GM12878 (cell line): ENCODE data around the gene SCAANT1. TPM values are rescaled to one million over a fixed set of nuclear protein-coding genes. Genes with fewer than 3 reads are reported as not detected.

Experiments used
- ATAC-seq: fragments of 200-7000 bp; cut with Tn5 transposase; 3 replicates; pipeline ENCODE4 v1.9.1; 2020; ENCODE audit warnings: mild to moderate bottlenecking, moderate library complexity
- BruUV-seq: library from RNA; stranded (reverse); fragments of 400-500 nt; replicated peaks from 2 replicates; lab custom pipeline; 2021; lab: Mats Ljungman, UMichigan
- CTCF ChIA-PET: fragments of 300-600 bp; sonication (Branson Sonifier 250); formaldehyde crosslinking; extraction: SDS; loops from one replicate; lab custom pipeline; 2021; ENCODE audit warnings: inconsistent platforms; lab: Yijun Ruan, JAX
- POLR2A ChIA-PET: fragments of 350-600 bp; formaldehyde crosslinking; extraction: SDS; loops from one replicate; lab custom pipeline; 2021; ENCODE audit warnings: inconsistent platforms; lab: Charles Lee
- RAD21 ChIA-PET: fragments of 300-600 bp; sonication (Branson Sonifier 250); formaldehyde crosslinking; loops from one replicate; lab custom pipeline; 2023; ENCODE audit warnings: antibody characterized with exemption; ENCODE audit not compliant: unreplicated experiment; lab: Charles Lee
- SMC1A ChIA-PET: fragments of 300-600 bp; sonication (Branson Sonifier 250); formaldehyde crosslinking; loops from one replicate; lab custom pipeline; 2023; ENCODE audit not compliant: unreplicated experiment, uncharacterized antibody; lab: Charles Lee
- DNase-seq: peaks from one replicate; pipeline ENCODE4 v3.0.0-alpha.2; 2011; ENCODE audit warnings: low read depth, low spot score
- FAIRE-seq: peaks from 3 replicates; lab custom pipeline; 2011; peaks lifted over from hg19 to GRCh38; lab: Jason Lieb, UNC
- H2AFZ ChIP-seq: 2 replicates; pipeline ENCODE4 v1.6.0; 2011; ENCODE audit warnings: low read depth, low read length, control low read depth; ENCODE audit not compliant: control insufficient read depth
- H3K27ac ChIP-seq: 2 replicates; pipeline ENCODE4 v1.5.1; 2011; ENCODE audit warnings: control low read depth; ENCODE audit not compliant: control insufficient read depth, insufficient read depth
- H3K27me3 ChIP-seq, 2 experiments: replicated peaks in 1 of 2; 2 replicates each; pipeline versions ENCODE4 v1.6.0 to v1.6.1; 2011; ENCODE audit warnings: low read length in 1 of 2; ENCODE audit not compliant: control insufficient read depth in 2 of 2, insufficient read depth in 2 of 2
- H3K36me3 ChIP-seq, 2 experiments: 2 replicates each; pipeline ENCODE4 v1.5.1; 2011; ENCODE audit warnings: low read length in 1 of 2; ENCODE audit not compliant: control insufficient read depth in 2 of 2, insufficient read depth in 2 of 2
- H3K4me1 ChIP-seq: 2 replicates; pipeline ENCODE4 v1.6.1; 2011; ENCODE audit warnings: mild to moderate bottlenecking, low read length, moderate library complexity, mixed read lengths; ENCODE audit not compliant: control insufficient read depth, insufficient read depth
- H3K4me2 ChIP-seq: 2 replicates; pipeline ENCODE4 v1.6.0; 2011; ENCODE audit warnings: control low read depth; ENCODE audit not compliant: control insufficient read depth, insufficient read depth
- H3K4me3 ChIP-seq: fragments of 200-600 bp; sonication (generic); 2 replicates; pipeline ENCODE4 v1.5.1; 2016
- H3K79me2 ChIP-seq: 2 replicates; pipeline ENCODE4 v1.6.0; 2011; ENCODE audit warnings: low read length; ENCODE audit not compliant: control insufficient read depth, insufficient read depth
- H3K9ac ChIP-seq: 2 replicates; pipeline ENCODE4 v1.8.0; 2011; ENCODE audit warnings: low read length, control low read depth, mixed read lengths; ENCODE audit not compliant: control insufficient read depth, insufficient read depth
- H3K9me3 ChIP-seq: replicated peaks from 3 replicates; pipeline ENCODE4 v1.5.1; 2011; ENCODE audit warnings: mild to moderate bottlenecking, low read length; ENCODE audit not compliant: control insufficient read depth, insufficient read depth
- H4K20me1 ChIP-seq: 2 replicates; pipeline ENCODE4 v1.6.0; 2011; ENCODE audit not compliant: control insufficient read depth, insufficient read depth
- KLF5 ChIP-seq: fragments of 450-650 bp; IDR thresholded peaks from 2 replicates; pipeline ENCODE4 v1.6.1; 2014; ENCODE audit warnings: mild to moderate bottlenecking; ENCODE audit not compliant: partially characterized antibody
- NFIC ChIP-seq: IDR thresholded peaks from 2 replicates; pipeline ENCODE4 v1.6.1; 2012; ENCODE audit warnings: low read depth, mild to moderate bottlenecking, inconsistent platforms, low read length, moderate library complexity
- PAX8 ChIP-seq: fragments of 450-650 bp; IDR thresholded peaks from 2 replicates; pipeline ENCODE4 v1.6.1; 2017; ENCODE audit warnings: mild to moderate bottlenecking, moderate library complexity
- RB1 ChIP-seq: fragments of 450-650 bp; formaldehyde crosslinking; IDR thresholded peaks from 2 replicates; pipeline ENCODE4 v1.6.1; 2017; ENCODE audit warnings: mild to moderate bottlenecking, borderline replicate concordance
- RFX5 ChIP-seq: IDR thresholded peaks from 2 replicates; pipeline ENCODE4 v1.6.1; 2011; ENCODE audit warnings: low read depth, low read length, improper control_type of control experiment
- SP1 ChIP-seq: IDR thresholded peaks from one replicate; pipeline ENCODE4 v1.6.1; 2011; ENCODE audit warnings: low read depth, low read length
- WRNIP1 ChIP-seq: IDR thresholded peaks from 2 replicates; pipeline ENCODE4 v1.6.1; 2011; ENCODE audit warnings: low read depth, low read length, improper control_type of control experiment, borderline replicate concordance
- ZSCAN29 ChIP-seq: fragments of 450-650 bp; IDR thresholded peaks from 2 replicates; pipeline ENCODE4 v1.6.1; 2017; ENCODE audit warnings: mild to moderate bottlenecking, moderate library complexity
- WGBS: methylation state at CpG from one replicate; pipeline ENCODE4 v1.1.6; 2016; ENCODE audit warnings: low lambda C conversion rate; ENCODE audit not compliant: insufficient replicate concordance, insufficient coverage; ENCODE audit errors: missing lambda C conversion rate; 5-methylcytosine and 5-hydroxymethylcytosine counted together
- in situ Hi-C: fragments of 300-500 bp; cut with MboI; formaldehyde crosslinking; loops from 9 replicates; pipeline ENCODE4 v1.14.3; 2018; ENCODE audit warnings: mixed read lengths
- intact Hi-C: fragments of 100-400 bp; cut with micrococcal nuclease; formaldehyde crosslinking; loops from one replicate; pipeline ENCODE4 v1.14.2; 2022; ENCODE audit not compliant: unreplicated experiment
- polyA plus RNA-seq, 11 experiments: library from polyadenylated mRNA; depleted of rRNA in 4 of 11; unstranded in 6 of 11; stranded (reverse) in 5 of 11; fragments of >200 nt; fragmentation: Nextera tagmentation in 4 of 11; fragmentation: Illumina TruSeq in 1 of 11; extraction: Ambion mirVana in 4 of 11; extraction: Trizol in 1 of 11; gene quantifications; 1 replicate in 1 of 11; 2 replicates in 10 of 11; pipeline versions ENCODE4 v1.2.1 to v1.2.3, GENCODE V29; 2011 to 2016; ENCODE audit warnings: inconsistent platforms in 2 of 11, missing spikeins in 2 of 11, low read depth in 1 of 11
- total RNA-seq, 4 experiments: library from RNA; depleted of rRNA in 3 of 4; stranded (reverse); fragments of >200 nt in 3 of 4; fragmentation: Illumina TruSeq in 1 of 4; extraction: Trizol in 1 of 4; gene quantifications; 2 replicates each; pipeline versions ENCODE4 v1.2.1 to v1.2.3, GENCODE V29; 2013 to 2021
- TF ChIP-seq, protein P1 (sequence below): fragments of 450-650 bp; IDR thresholded peaks from 2 replicates; pipeline ENCODE4 v1.6.1; 2016; ENCODE audit warnings: mild to moderate bottlenecking

The SCAANT1 gene
- total and polyA plus RNA-seq, 10 of the 15 experiments (the other 5 are each of a cell fraction or from before 2014, with no cell fraction given): 0.60 to 1.7 (median 0.95) TPM; not detected in 6

DNA sequence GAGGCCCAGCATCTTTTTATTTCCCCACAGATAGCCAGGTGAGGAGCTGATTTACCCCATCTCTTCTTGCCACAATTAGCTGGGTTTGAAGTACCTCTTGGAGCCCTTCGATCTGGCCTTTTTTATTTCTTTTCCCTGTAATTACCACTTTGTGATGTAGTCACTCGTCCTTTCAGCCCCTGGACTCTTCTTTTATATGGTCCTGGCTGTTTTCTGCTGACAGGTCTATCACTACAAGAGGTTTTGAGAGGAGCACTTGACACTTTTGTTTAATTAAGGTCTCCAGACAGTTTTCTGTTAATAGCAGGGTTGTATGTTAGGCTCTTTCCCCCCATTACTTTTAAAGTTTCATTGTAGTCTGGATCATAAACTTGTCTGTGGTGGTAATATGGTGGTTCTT, 36.7 kb downstream of the SCAANT1 start:
- ChIA-PET RAD21 (interaction anchor here (1.7 kb wide), 1 partner anchor 8 kb away, joined by 4 read pairs; no protein-coding TSS in a partner anchor), SMC1A (interaction anchor here (0.9 to 2.9 kb wide), 5 partner anchors 9 to 48 kb away, joined by 3 to 14 read pairs (median 3); no protein-coding TSS in a partner anchor), CTCF (interaction anchor here (0.9 to 1.6 kb wide), 6 partner anchors 9 to 117 kb away, joined by 3 to 9 read pairs (median 4); no protein-coding TSS in a partner anchor), POLR2A (interaction anchor here (1.5 kb wide), 1 partner anchor 11 kb away, joined by 5 read pairs; the partner anchor contains the start of genes ATXN7 and THOC7)
- no peak for ATAC-seq
- no peak overlapping the region for H3K27ac ChIP-seq
- no peak overlapping the region for H2AFZ ChIP-seq
- H3K79me2 ChIP-seq: peaks cover 49% of the 10 kb centered on the region
- TF ChIP-seq KLF5: no peak
- TF ChIP-seq RB1: no peak
- no peak for TF ChIP-seq PAX8
- TF ChIP-seq SP1: no peak
- no peak for TF ChIP-seq ZSCAN29
- TF ChIP-seq RFX5: no peak
- TF ChIP-seq WRNIP1: no peak
- no peak for TF ChIP-seq NFIC
- TF ChIP-seq, protein P1, sequence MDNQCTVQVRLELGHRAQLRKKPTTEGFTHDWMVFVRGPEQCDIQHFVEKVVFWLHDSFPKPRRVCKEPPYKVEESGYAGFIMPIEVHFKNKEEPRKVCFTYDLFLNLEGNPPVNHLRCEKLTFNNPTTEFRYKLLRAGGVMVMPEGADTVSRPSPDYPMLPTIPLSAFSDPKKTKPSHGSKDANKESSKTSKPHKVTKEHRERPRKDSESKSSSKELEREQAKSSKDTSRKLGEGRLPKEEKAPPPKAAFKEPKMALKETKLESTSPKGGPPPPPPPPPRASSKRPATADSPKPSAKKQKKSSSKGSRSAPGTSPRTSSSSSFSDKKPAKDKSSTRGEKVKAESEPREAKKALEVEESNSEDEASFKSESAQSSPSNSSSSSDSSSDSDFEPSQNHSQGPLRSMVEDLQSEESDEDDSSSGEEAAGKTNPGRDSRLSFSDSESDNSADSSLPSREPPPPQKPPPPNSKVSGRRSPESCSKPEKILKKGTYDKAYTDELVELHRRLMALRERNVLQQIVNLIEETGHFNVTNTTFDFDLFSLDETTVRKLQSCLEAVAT: no peak
- no peak overlapping the region for H3K4me2 ChIP-seq
- 100% methylated on average over 2 of the region's 2 CpGs for WGBS
- no TSS peak for BruUV-seq
- DNase-seq: no peak
- H3K4me3 ChIP-seq: no peak overlapping the region
- intact Hi-C loops: no loop called here
- in situ Hi-C loops: no loop called here
- H4K20me1 ChIP-seq: no peaks in the 10 kb centered on the region; the same call in 1 of the 2 replicates
- H3K4me1 ChIP-seq: peaks cover 3% of the 10 kb centered on the region; the same call in 1 of the 2 replicates
- H3K9ac ChIP-seq: no peak overlapping the region
- no peak for FAIRE-seq
- H3K36me3 ChIP-seq: no peaks in the 10 kb centered on the region
- no peaks in the 10 kb centered on the region for H3K9me3 ChIP-seq
- no peaks in the 10 kb centered on the region for H3K27me3 ChIP-seq
